H1 (cell line): ENCODE results near the gene KCNMB1. TPM values are rescaled to one million over a fixed set of nuclear protein-coding genes. Genes with fewer than 3 reads are reported as not detected.

Experiments
- BCL11A ChIP-seq, 2 experiments: IDR thresholded peaks; one replicate each; pipeline ENCODE4 v1.6.1; 2011; ENCODE audit warnings: low read depth in 2 of 2, low read length in 2 of 2, mild to moderate bottlenecking in 2 of 2
- CHD7 ChIP-seq: fragments of 300-600 bp; sonication (generic); IDR thresholded peaks from 2 replicates; pipeline ENCODE4 v1.7.1; 2012; ENCODE audit warnings: low read length, moderate library complexity, mild to moderate bottlenecking, inconsistent platforms; ENCODE audit not compliant: insufficient replicate concordance
- CTCF ChIP-seq, 3 experiments: IDR thresholded peaks; 1 replicate in 2 of 3; 2 replicates in 1 of 3; pipeline versions ENCODE4 v1.5.1 to v1.6.1; 2011; ENCODE audit warnings: low read length in 3 of 3, mild to moderate bottlenecking in 3 of 3, inconsistent platforms in 2 of 3, low read depth in 1 of 3, moderate library complexity in 1 of 3; ENCODE audit not compliant: insufficient read depth in 1 of 3; ENCODE audit errors: control extremely low read depth in 1 of 3
- GTF2F1 ChIP-seq: IDR thresholded peaks from 2 replicates; pipeline ENCODE4 v1.6.1; 2012; ENCODE audit warnings: low read depth, low read length, improper control_type of control experiment, borderline replicate concordance
- MAX ChIP-seq: IDR thresholded peaks from 2 replicates; pipeline ENCODE4 v1.6.1; 2012; ENCODE audit warnings: inconsistent platforms
- RXRA ChIP-seq: IDR thresholded peaks from 2 replicates; pipeline ENCODE4 v1.6.1; 2011; ENCODE audit warnings: low read depth, mild to moderate bottlenecking, low read length, moderate library complexity; ENCODE audit not compliant: insufficient read depth
- SIN3A ChIP-seq, 2 experiments: IDR thresholded peaks in 1 of 2; conservative IDR thresholded peaks in 1 of 2; 2 replicates each; pipeline ENCODE4 v1.6.1; 2011 to 2012; ENCODE audit warnings: low read length in 2 of 2, improper control_type of control experiment in 1 of 2, low read depth in 1 of 2, mild to moderate bottlenecking in 1 of 2
- TEAD4 ChIP-seq: IDR thresholded peaks from 2 replicates; pipeline ENCODE4 v1.6.1; 2012; ENCODE audit warnings: low read depth, low read length, inconsistent platforms, mixed read lengths
- polyA plus RNA-seq, 7 experiments: library from polyadenylated mRNA; depleted of rRNA in 3 of 7; stranded (reverse) in 5 of 7; unstranded in 2 of 7; fragments of >200 nt in 5 of 7; fragments of 200-250 nt in 2 of 7; gene quantifications; 1 replicate in 5 of 7; 2 replicates in 1 of 7; 4 replicates in 1 of 7; pipeline versions ENCODE4 v1.2.1 to v1.2.3, GENCODE V29; 2011 to 2013; ENCODE audit warnings: missing spikeins in 2 of 7, mixed read lengths in 2 of 7
- total RNA-seq: library from RNA; stranded (reverse); fragmentation: NEBNext Ultra II Directional; extraction: Animal tissue kit (Norgen Biotek cat#: 25700); gene quantifications from 2 replicates; pipeline ENCODE4 v1.2.1, GENCODE V29; 2021

The KCNMB1 gene
- total and polyA plus RNA-seq, 2 of the 8 experiments (the other 6 are each of a cell fraction or from before 2014, with no cell fraction given), result 0.08 to 0.19 TPM

- TF ChIP-seq CHD7, result no peak
- no peak for TF ChIP-seq CTCF (IDR thresholded peaks at IDR 0.05; ENCODE audit: control extremely low read depth in 1 of 3, insufficient read depth in 1 of 3, low read depth in 1 of 3, low read length in 3 of 3)
- no peak for TF ChIP-seq TEAD4
- no peak for TF ChIP-seq MAX
- no peak for TF ChIP-seq RXRA
- no peak for TF ChIP-seq SIN3A (conservative IDR thresholded peaks at IDR 0.05 in 1 of 2, IDR thresholded peaks at IDR 0.05 in 1 of 2; ENCODE audit: low read depth in 1 of 2, low read length in 2 of 2)
- TF ChIP-seq GTF2F1, result no peak
- no peak for TF ChIP-seq BCL11A (IDR thresholded peaks at IDR 0.05; ENCODE audit: low read depth in 2 of 2, low read length in 2 of 2)
Observed at GRCh38 chr5:170362656-170363055, 26.5 kb downstream of the KCNMB1 start (continued).
